Right lobe of liver (tissue), 6 donors: Measurements from ENCODE around the gene THUMPD3. TPM values are rescaled to one million over a fixed set of nuclear protein-coding genes. Genes with fewer than 3 reads are reported as not detected.

Source experiments
- ATAC-seq, 4 donors: fragments of 200-7000 bp; cut with Tn5 transposase; one replicate each; pipeline ENCODE4 v1.9.1; 2020; ENCODE audit warnings: mild to moderate bottlenecking in 4 of 4, moderate library complexity in 4 of 4
- DNase-seq, 3 donors: peaks; one replicate each; pipeline ENCODE4 v3.0.0-alpha.2; 2020
- H3K27ac ChIP-seq, 3 donors: fragments of 200-600 bp; one replicate each; pipeline ENCODE4 v1.8.0; 2022
- H3K27me3 ChIP-seq, 2 donors: fragments of 200-600 bp; one replicate each; pipeline ENCODE4 v1.8.0; 2022
- H3K36me3 ChIP-seq, 4 donors: fragments of 200-600 bp; sonication (generic) in 1 of 4; one replicate each; pipeline versions ENCODE4 v1.5.1 to v1.8.0; 2017 to 2022; ENCODE audit warnings: control low read depth in 1 of 4
- H3K4me1 ChIP-seq, 4 donors: fragments of 200-600 bp; sonication (generic) in 1 of 4; one replicate each; pipeline versions ENCODE4 v1.5.1 to v1.8.0; 2017 to 2022; ENCODE audit warnings: control low read depth in 1 of 4
- H3K4me3 ChIP-seq, 3 donors: fragments of 200-600 bp; one replicate each; pipeline ENCODE4 v1.8.0; 2022
- H3K9me3 ChIP-seq, 4 donors: fragments of 200-600 bp; sonication (generic) in 1 of 4; one replicate each; pipeline versions ENCODE4 v1.5.1 to v1.8.0; 2017 to 2022; ENCODE audit warnings: control low read depth in 1 of 4
- CTCF ChIP-seq, 4 donors: fragments of 200-600 bp in 3 of 4; fragments of 450-650 bp in 1 of 4; IDR thresholded peaks; one replicate each; pipeline versions ENCODE4 v1.5.1 to v1.8.0; 2016 to 2022; ENCODE audit warnings: antibody characterized with exemption in 4 of 4, mild to moderate bottlenecking in 2 of 4
- POLR2A ChIP-seq: fragments of 450-650 bp; IDR thresholded peaks from one replicate; pipeline ENCODE4 v1.6.1; 2017; ENCODE audit warnings: antibody characterized with exemption, mild to moderate bottlenecking
- WGBS: methylation state at CpG from one replicate; pipeline ENCODE4 v1.1.6; 2018; ENCODE audit warnings: low coverage, low lambda C conversion rate; ENCODE audit not compliant: insufficient coverage; ENCODE audit errors: missing lambda C conversion rate; 5-methylcytosine and 5-hydroxymethylcytosine counted together
- intact Hi-C, 2 donors: fragments of 100-400 bp; cut with DNase I; formaldehyde crosslinking; loops; one replicate each; pipeline versions ENCODE4 v1.11.2 to v1.14.1; 2022
- total RNA-seq, 6 experiments: library from RNA; depleted of rRNA in 2 of 6; stranded (reverse); fragments of >200 nt in 2 of 6; fragmentation: NEBNext Ultra II Directional in 3 of 6; extraction: Animal tissue kit (Norgen Biotek cat#: 25700) in 3 of 6; gene quantifications; one replicate each; pipeline versions ENCODE4 v1.1.0 to v1.2.4, GENCODE V29; 2016 to 2023
- donor health status: DM: no; HTN: yes; CAD: no.
- donor health status: DM: no; HTN: no; CAD: no.
- donor health status: DM: no; HTN: no; CAD: no.
- donor health status: DM: no; HTN: yes; CAD: no.
- donor health status: DM: no; HTN: yes; CAD: no.

The THUMPD3 gene
- total RNA-seq, 6 experiments from 2014 or later: 19.0 to 23.4 (median 21.2) TPM

- Histone ChIP-seq H3K4me3 (no peak overlapping the region), H3K9me3 (no peaks in the 10 kb centered on the region), H3K36me3 (no peaks in the 10 kb centered on the region), H3K27me3 (no peaks in the 10 kb centered on the region), H3K27ac (no peak overlapping the region), H3K4me1 (no peaks in the 10 kb centered on the region)
- 59% methylated on average over 4 of the region's 4 CpGs for WGBS
- ATAC-seq (no peak), DNase-seq (no peak)
- TF ChIP-seq POLR2A: no peak
- TF ChIP-seq CTCF (IDR thresholded peaks at IDR 0.05): no peak
- intact Hi-C loops: no loop called here
Observed at GRCh38 chr3:9324944-9325343, 37.9 kb upstream of the THUMPD3 start.

- Histone ChIP-seq H3K27ac (no peak overlapping the region), H3K27me3 (no peaks in the 10 kb centered on the region), H3K4me3 (no peak overlapping the region), H3K9me3 (no peaks in the 10 kb centered on the region), H3K4me1 (peaks cover 0 to 10% (median 0%) of the 10 kb centered on the region in 4 donors), H3K36me3 (no peaks in the 10 kb centered on the region)
- no peak for DNase-seq
- no peak for ATAC-seq
- 79% methylated on average over 1 of the region's 1 CpG for WGBS
- TF ChIP-seq POLR2A (no peak), CTCF (IDR thresholded peaks at IDR 0.05) (no peak)
- intact Hi-C loops: no loop called here
Observed at GRCh38 chr3:9327578-9327977, 35.3 kb upstream of the THUMPD3 start.

GRCh38 chr3:9330166-9330703, 32.6 kb upstream of the THUMPD3 start:
- WGBS: 9% methylated on average over 7 of the region's 7 CpGs
- DNase-seq: peak in 1 of 3 donors; percentile 72

GRCh38 chr3:9331171-9331570, 31.7 kb upstream of the THUMPD3 start:
- ATAC-seq (no peak), DNase-seq (no peak)
- Histone ChIP-seq H3K27me3 (no peaks in the 10 kb centered on the region), H3K36me3 (no peaks in the 10 kb centered on the region), H3K4me1 (peaks cover 0 to 10% (median 0%) of the 10 kb centered on the region in 4 donors), H3K27ac (no peak overlapping the region), H3K9me3 (no peaks in the 10 kb centered on the region), H3K4me3 (no peak overlapping the region)
- WGBS: 81% methylated on average over 1 of the region's 2 CpGs
- intact Hi-C loops: no loop called here
- TF ChIP-seq CTCF (IDR thresholded peaks at IDR 0.05) (no peak), POLR2A (no peak)

More at GRCh38 chr3:9330166-9330703, 32.6 kb upstream of the THUMPD3 start:
- Histone ChIP-seq H3K27me3 (no peaks in the 10 kb centered on the region), H3K9me3 (no peaks in the 10 kb centered on the region), H3K27ac (no peak overlapping the region), H3K4me1 (peaks cover 0 to 10% (median 0%) of the 10 kb centered on the region in 4 donors), H3K36me3 (no peaks in the 10 kb centered on the region), H3K4me3 (no peak overlapping the region)
- peak; percentile 39 to 74 (median 52) for ATAC-seq
- TF ChIP-seq CTCF (IDR thresholded peaks at IDR 0.05) (no peak), POLR2A (no peak)
- intact Hi-C loops: no loop called here
